H1 (cell line): ENCODE measurements around the gene GLG1. TPM values are rescaled to one million over a fixed set of nuclear protein-coding genes. Genes with fewer than 3 reads are reported as not detected.

Source experiments
- BRCA1 ChIP-seq: IDR thresholded peaks from 2 replicates; pipeline ENCODE4 v1.6.1; 2012; ENCODE audit warnings: low read depth, low read length, improper control_type of control experiment
- E2F6 ChIP-seq: IDR thresholded peaks from 2 replicates; pipeline ENCODE4 v1.6.1; 2012; ENCODE audit warnings: inconsistent platforms
- GTF2F1 ChIP-seq: IDR thresholded peaks from 2 replicates; pipeline ENCODE4 v1.6.1; 2012; ENCODE audit warnings: low read depth, low read length, improper control_type of control experiment, borderline replicate concordance
- JUND ChIP-seq: IDR thresholded peaks from 2 replicates; pipeline ENCODE4 v1.6.1; 2011; ENCODE audit warnings: mild to moderate bottlenecking, improper control_type of control experiment, low read length
- KDM1A ChIP-seq: fragments of 200-600, 300-600 bp; sonication (generic); IDR thresholded peaks from 2 replicates; pipeline ENCODE4 v1.7.1; 2016; ENCODE audit warnings: mild to moderate bottlenecking, low read length, borderline replicate concordance
- polyA plus RNA-seq, 7 experiments: library from polyadenylated mRNA; depleted of rRNA in 3 of 7; stranded (reverse) in 5 of 7; unstranded in 2 of 7; fragments of >200 nt in 5 of 7; fragments of 200-250 nt in 2 of 7; gene quantifications; 1 replicate in 5 of 7; 2 replicates in 1 of 7; 4 replicates in 1 of 7; pipeline versions ENCODE4 v1.2.1 to v1.2.3, GENCODE V29; 2011 to 2013; ENCODE audit warnings: missing spikeins in 2 of 7, mixed read lengths in 2 of 7
- total RNA-seq: library from RNA; stranded (reverse); fragmentation: NEBNext Ultra II Directional; extraction: Animal tissue kit (Norgen Biotek cat#: 25700); gene quantifications from 2 replicates; pipeline ENCODE4 v1.2.1, GENCODE V29; 2021

Gene GLG1
- total and polyA plus RNA-seq, 2 of the 8 experiments (the other 6 are each of a cell fraction or from before 2014, with no cell fraction given), result 53.4 to 139 TPM

DNA sequence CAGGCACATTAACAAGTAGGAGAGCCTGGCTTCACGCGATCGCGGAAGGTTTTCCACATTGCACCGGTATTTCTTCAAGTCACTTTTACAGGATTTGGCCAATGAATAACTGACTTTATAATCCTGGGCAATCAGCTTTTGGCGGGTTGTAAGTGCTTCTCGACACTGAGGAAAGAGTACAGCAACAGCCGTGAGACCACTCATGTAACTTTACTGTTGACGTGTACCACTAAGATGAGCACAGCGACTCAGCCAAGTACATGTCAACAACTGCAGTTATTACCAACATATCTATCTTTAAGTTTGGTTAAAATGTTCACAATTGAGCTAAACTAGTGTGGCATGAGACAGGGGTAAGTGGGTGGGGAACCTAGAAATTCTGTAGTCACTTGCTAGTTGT is 113.9 kb downstream of the GLG1 start (continued):
- TF ChIP-seq E2F6 (no peak), KDM1A (no peak), JUND (no peak), BRCA1 (no peak), GTF2F1 (no peak)
- TF ChIP-seq, all 59 proteins: peak for 0
